GM18868 (cell line): ENCODE data around the gene APOLD1.
A peak's percentile ranks its signal among the peaks of the same experiment; 100 is the strongest.
"Not testable (repeated sequence)": the region's sequence is repeated elsewhere in the genome, so short reads cannot be mapped to it uniquely, and the experiment has no call there.

Experiments
- ATAC-seq: cut with Tn5 transposase; IDR thresholded peaks from one replicate; pipeline ENCODE4 v1.9.1; 2021; ENCODE audit warnings: mild to moderate bottlenecking, moderate library complexity; ENCODE audit not compliant: unreplicated experiment

Gene APOLD1, protein sequence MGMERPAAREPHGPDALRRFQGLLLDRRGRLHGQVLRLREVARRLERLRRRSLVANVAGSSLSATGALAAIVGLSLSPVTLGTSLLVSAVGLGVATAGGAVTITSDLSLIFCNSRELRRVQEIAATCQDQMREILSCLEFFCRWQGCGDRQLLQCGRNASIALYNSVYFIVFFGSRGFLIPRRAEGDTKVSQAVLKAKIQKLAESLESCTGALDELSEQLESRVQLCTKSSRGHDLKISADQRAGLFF

DNA sequence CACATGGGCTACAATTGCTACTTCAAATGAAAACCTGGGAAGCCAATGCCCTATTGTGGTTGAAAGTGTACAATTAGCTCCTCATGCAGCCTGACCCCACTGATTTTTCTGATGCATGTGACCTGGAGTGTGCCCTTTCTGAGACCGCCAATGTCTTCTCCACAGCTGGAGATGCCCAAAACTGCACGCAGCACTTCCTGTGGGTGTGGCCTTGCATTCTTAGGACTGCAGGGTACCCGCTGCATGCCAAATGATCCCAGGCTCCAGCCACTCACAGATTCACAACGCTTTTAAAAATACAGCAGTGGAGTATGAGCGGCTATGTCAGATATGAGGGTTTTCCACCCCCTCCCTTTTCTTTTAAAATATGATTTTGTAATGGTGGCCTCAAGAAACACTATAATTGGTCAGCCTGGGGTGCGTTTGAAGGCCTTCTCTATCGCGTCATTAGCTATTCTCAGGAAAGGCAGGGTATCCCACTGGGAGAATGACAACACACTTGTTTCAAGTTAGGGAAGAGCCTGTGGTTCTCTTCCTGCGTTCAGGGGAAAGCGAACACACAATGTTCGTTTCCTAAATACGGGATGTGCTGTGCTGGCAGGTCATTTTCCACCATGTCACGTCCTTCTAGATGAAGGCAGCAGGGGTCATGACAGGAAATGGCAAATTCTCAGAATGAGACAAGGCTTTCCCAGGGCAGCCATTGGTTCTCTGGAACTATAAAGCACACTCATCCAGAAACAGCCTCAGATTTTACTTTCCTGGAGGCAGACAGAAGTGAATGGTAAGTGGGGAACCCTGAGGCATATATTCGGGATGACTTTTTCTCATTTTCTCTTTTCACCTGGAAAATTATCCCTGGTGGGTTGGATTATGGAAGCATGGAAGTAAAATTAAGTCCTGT is at the start of gene APOLD1:
Gene APOLD1, plus strand, starts transcription at position 749 of the 904 bp plus-strand sequence. Its CDS starts 33 bp downstream, at position 782.
- no peak for ATAC-seq

DNA sequence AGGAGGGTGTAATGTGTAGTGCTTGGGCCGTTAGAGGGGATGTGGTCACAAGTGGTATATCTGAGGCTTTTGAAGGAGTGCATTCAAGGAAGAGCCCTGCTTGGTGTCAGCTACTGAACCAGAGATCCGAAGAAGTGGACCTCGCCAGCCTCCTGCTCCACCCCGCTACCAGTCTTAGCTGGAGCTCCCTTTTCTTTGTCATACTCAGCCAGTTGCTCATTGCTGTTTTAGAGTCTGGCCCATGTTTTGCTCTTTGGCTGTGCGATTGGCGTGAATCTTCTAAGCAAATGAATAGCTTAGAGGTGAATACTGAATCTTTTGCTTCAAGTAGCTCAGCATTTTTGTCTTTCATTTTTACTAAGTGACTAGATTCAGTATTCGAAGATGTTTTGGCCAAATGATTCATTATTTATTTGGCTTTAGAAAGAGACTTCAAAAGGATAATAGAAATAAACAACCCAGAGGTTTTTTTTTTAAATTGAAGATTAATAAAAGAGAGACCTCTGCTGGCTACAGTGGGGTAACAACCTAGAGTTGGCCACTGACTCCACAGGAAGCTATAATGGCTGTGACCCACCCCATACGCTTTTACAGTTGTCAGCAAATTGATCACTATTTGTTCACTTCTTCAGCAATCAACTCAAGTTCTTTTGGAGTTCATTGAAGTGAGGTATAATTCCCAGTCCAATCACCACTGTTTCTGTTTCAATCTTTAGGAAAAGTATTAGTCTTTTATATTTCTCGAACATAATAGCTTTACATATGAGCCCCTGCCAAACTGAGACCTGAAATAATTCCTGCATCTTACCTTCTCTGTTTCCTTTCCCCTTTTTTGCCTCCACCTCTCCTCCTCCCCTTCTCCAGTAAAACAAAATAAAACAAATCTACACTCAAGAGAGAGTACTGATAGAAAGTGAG is 48.4 kb upstream of the APOLD1 start:
- peak; percentile 76 for ATAC-seq

DNA sequence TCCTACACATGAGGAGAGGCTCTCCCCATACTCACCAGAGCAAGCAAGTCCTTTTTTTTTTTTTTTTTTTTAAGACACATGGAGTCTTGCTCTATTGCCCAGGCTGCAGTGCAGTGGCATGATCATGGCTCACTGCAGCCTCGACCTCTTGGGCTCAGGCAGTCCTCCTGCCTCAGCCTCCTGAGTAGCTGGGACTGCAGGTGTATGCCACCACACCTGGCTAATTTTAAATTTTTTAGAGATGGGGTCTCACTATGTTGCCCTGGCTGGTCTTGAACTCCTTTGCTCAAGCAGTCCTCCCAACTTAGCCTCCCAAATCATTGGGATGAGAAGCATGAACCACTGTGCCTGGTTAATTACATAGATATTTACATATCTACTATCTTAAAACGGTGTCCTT is 47.3 kb upstream of the APOLD1 start:
- not testable (repeated sequence) for ATAC-seq

DNA sequence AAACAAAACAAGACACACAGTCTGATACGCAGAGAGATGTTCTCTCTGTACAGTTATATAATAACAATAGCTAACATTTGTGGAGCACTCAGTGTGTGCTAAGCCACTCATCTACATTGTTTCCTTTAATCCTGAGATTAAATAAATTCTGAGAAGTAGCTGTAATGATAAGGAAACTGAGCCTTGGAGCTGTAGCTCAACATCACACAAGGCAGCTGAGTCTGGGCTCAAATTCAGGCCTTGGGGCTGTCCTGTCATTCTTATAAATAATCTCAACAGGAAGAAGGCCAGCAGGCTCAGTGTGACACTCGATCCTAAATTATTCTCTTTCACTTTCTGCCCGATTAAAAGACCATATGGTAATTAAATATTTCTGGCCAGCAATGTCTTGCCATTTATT is 43.8 kb upstream of the APOLD1 start:
- no peak for ATAC-seq

DNA sequence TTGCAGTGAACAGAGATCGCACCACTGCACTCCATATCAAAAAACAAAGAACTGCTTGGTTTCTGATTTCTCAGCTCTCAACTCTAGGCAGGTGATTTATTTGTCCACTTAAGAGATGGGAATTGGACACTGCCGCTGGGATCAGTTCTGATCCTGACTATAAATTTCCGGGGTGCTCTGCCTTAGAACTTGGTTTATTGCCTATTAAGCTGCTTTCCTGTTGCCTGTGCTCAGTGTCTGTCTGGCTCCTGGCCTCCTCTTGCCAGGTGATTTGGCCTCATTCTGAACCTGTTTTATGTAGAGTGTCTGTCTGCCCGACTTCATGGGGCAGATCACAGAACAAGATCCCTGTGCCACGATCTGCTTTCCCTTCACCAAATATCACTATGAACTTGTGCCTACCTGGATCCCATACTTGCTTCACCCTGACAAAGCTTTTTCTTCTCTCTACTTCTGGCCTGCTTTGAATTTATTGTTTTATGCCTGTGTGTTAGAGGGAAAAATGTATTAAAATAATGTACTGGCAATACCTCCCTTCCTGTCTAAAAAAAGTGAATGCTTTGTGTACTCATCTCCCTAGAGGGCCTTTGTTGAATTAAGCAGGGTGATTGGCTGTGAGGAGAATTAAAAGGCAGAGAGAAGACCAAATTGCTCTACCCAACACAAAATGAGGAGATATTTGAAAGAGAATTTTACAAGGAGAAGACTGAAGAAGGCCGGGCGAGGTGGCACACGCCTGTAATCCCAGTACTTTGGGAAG is 40.7 kb upstream of the APOLD1 start:
- ATAC-seq: no peak

DNA sequence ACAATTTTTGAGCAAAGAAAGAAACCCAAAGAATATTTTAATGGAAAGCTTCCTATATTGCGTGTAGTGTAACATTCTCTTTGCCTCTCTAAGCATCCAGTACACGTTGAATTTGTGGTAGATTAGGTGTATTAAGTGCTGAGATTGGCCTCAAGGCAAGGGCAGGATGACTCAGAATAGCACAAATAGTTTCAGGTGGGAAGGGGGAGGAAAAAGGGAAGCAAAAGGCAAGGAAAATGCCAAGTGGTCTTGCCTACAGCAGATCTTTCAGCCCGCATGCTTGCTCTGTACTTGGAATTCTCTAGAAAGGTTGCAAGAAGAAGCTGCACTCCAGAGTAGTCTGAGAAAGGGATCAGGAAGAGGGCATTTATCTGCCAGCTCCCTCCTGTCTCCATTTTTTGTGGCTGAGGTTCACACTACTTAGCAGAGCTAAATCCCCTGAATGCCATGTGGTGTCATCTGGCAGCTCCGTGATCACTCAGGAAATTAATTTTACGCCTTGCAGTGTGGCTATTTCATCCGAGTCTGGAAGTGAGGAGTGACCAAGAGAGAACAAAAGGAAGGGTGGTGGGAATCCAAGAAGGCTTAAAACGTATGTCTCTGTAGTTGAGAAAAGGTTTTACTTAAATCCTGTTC is 39.8 kb upstream of the APOLD1 start:
- no peak for ATAC-seq

DNA sequence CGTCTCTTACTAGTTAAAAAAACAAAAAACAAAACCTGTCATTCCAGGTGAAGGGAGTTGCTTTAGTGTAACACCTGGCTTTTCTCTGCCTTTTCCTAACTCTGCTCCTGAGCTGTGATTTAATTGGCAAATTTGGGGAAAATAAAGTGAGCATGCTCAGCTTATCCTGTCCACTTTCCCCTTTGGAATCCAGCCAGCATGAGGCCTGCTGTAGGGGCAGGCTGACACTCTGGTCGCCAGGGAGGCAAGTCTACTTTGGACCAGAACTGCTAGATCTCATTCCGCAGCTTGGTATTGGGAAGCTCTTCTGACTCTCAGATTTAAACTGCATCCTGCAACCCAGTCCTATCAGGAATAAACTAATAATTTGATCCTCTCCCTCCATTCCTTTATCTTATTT is 38.2 kb upstream of the APOLD1 start:
- no peak for ATAC-seq

DNA sequence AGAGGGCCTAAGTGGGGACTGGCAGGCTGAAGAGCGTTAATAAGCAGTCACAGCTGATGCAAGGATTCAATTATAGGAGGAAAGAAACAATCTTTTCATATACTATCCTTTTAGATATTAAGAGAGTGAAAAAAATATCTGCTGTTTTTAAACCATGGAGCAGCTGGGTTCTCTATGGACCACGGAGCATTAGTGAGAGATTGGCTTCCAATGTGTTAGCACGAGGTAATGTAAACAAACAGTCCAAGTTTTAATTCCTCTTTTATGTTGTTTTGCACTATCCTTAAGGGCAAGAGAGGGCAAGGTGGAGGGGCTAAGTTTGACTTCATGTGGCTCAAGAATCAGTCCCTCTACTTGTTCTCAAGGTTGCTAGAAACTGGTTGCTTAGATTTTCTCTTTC is 37.4 kb upstream of the APOLD1 start:
- no peak for ATAC-seq

DNA sequence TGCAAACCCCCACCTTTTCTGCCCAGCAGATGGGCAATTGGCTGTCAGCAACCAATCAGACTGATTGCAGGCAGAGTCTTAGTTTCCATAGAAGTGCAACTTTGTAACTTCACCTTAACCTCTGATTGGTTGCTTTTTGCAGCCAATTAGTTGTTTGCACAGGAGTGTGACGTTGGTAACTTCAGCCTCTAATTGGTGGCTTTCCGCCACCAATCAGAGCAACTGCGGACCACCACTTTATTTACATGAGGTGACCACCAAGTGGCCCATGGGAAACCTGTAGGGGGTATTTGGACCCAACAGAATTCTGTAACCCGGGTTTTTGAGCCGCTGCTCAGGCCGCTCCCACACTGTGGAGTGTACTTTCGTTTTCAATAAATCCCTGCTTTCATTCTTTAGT is 36.0 kb upstream of the APOLD1 start:
- ATAC-seq: no peak

DNA sequence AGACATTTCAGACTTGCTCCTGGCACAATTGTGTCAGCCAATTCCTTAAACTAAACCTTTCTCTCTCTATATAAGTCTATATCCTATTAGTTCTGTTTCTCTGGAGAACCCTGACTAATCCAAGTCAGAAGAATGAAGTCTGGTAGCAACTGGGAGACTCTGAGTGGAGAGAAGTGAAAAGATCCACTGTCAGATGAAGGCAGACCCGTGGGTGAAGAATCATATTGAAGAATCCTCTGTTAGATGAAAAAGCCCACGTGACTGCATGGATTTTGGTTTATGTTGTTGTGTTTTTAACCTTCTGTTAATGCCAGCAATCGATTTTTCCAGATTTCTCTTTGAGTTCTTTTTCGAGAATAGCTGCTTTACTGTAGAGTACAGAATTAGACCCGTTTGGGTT is 29.5 kb upstream of the APOLD1 start:
- no peak for ATAC-seq

DNA sequence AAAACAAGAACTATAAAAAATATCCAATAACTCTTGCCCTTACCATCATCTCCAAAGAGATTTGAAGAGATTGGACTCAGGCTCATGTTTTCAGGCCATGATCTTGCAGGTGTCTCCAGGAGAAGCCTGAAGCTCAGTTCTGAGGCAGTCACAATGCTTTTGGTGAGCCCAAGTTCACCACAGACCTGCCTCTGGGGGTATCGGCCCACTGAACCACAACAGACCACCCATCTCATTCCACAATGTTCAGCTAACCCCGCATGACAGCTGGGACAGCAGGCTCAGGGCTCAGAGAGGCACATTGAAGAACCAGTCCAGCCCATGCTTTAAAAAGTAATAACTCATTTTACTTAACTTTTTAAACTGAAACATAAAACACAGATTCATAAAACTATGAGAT is 28.3 kb upstream of the APOLD1 start:
- ATAC-seq: no peak

DNA sequence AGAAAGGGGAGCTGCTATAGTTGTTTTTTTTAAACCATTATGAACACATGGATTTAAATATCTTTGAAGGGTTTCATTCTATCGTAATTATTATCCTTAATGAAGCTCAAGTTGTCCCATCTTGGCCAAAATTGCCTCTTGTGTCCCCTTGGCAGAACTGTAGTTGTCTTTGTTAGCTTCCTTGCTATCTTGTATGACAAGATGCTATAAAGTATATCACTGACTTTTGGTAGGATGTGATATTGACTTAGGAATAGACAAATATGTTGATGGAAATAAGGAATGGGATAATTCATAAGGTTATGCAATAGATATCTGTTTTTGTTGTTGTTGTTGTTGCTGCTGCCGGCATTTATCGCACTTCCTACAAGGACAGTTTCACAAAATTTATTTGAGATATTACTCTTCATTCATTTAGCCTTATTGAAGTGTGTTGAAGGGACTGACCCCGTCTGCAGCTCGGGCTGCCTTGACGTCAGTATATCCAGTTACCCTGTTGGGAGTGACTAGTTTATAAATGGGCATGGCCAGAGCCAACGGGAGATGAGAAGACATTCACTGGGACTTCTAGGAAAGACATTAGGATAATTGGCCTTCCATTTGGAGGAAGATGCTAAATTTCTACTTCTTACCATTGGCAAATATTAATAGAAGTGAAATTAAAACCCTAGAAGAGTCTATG is 26.1 kb upstream of the APOLD1 start:
- ATAC-seq: no peak

DNA sequence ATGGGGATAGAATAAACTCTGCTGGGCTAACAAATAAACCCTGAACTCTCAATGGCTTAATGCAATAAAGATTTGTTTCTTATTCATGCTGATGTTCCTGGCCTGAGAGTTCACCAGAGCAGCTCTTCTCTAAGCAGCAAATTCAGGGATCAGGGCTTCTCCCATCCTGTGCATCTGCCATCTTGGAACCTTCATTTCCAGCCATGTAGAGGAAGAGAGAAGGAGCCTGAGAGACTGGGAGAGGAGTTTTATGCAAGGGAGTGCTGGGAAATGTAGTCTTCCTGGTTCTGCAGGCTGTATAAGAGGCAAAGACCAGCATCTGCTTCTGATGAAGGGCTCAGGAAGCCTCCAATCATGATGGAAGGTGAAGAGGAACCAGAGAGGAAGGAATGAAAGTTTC is 20.6 kb upstream of the APOLD1 start:
- no peak for ATAC-seq

DNA sequence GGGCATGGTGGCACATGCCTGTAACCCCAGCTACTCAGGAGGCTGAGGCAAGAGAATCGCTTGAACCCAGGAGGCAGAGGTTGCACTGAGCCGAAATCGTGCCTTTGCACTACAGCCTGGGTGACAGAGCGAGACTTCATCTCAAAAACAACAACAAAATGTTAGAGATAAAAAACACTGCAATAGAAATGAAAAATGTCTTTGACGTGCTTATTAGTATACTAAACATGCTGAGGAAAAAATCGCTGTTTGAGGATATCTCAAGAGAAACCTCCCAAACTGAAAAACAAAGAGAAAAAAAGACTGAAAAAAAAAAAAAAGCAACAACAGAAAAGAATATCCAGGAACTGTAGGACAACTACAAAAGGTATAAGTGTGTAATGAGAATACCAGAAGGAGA is 15.2 kb upstream of the APOLD1 start:
- ATAC-seq: no peak

DNA sequence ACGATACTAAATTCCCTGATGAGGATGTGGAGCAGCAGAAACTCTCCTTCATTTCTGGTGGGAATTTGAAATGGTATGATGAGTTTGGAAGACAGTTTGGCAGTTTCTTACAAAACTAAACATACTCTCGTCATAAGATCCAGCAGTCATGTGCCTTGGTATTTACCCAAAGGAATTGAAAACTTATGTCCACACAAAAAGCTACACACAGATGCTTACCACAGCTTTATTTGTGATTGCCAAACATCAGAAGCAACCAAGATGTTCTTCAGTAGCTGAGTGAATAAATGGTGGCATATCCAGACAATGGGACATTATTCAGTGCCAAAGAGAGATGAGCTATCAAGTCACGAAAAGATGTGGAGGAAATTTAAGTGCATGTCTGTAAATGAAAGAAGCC is 10.7 kb upstream of the APOLD1 start:
- ATAC-seq: no peak

DNA sequence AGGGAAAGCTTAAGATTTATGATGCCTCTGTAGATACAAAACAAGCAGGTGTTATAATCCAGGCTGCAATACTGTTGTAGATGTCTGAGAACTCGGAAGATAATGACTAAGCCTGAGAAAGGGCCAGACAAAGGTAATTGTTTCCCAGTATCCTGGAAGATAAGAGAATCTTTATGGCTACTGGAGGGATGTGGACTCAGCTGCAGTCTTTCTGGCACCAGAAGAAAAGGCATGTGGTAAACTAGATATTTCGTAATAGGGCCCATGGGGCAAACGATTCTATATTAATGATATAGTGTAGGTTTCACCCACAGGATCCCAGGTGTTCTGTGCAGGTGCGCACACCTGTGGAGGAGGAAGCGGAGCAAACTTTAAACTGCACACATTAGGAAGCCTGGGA is 9.2 kb upstream of the APOLD1 start:
- ATAC-seq: no peak

DNA sequence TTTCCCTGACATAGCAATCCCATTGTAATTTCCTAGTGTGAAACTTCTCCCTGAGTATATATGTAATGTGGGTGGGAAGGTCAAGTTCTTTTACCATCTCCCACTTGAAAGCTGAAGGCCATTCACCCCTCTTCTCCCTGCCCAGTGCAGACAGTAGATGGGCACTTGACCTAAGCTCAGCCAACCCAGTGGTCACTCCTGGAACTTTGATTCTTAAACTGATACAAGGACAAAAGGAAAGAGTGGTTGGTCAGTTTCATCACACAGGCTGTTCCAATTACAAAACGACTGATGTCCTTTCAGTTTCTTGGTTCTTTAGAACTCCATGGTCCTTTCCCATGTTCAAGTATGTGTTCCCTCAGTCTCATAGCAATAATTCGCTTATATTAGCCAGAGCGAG is 8.4 kb upstream of the APOLD1 start:
- no peak for ATAC-seq

DNA sequence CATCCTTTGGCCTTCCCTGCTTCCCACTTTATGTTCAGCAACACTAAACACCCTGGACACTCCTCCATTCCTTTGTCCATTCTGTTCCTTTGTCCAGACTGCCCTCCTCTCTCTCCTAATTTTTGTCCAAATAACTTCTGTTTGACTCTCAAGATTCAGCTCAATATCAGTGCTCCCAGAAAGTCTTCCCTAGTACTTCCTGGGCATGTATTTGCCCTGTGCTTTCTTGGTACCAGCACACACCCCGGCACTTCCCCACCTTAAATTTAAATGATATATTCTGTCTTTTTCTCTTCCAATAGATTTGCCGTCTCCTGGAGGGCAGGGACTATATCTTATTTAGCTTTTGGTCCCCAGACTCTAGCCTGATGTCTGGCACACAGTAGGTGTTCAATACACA is 6.5 kb upstream of the APOLD1 start:
- ATAC-seq: no peak

DNA sequence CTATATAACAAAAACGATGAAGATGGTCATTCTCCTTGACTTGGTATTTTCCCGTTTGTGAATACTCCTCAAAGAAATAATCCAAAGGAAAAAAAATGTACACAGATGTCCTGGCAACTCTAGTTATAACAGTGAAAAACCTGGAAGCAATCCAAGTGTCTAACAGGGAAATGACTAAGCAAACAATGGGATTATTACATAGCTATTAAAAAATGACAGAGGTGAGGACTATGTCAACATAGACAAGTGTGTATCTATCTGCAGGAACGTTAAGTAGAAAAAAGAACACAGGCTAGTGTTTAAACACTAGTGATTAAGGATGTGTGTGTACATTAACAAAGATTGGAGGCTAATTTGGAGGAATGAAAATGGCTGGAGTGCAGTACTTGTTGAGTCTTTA is 5.9 kb upstream of the APOLD1 start:
- ATAC-seq: no peak

DNA sequence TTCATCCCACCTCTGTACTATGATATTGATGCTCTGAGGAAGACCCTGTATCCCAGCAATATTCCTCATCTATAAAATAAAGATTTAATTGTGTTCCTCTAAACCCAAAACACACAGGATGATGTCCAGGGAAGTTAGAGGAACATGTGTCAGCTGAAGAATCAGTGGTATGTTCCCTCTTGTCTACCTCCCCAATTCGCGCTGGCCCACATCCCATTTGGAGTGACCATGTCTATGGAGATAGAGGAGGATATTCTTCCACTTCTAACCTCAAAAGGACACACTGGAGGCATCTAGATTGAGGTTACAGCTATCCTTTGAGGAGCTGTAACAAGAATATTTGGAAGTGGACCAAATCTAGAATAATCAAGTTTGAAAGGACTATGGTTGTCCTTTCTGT is 1.3 kb upstream of the APOLD1 start:
- ATAC-seq: no peak
